ENCODE measurements around the gene HADHA. TPM values are rescaled to one million over a fixed set of nuclear protein-coding genes. Genes with fewer than 3 reads are reported as not detected.

The HADHA gene
- total RNA-seq, 1 experiment from 2014 or later, result 112 TPM

DNA sequence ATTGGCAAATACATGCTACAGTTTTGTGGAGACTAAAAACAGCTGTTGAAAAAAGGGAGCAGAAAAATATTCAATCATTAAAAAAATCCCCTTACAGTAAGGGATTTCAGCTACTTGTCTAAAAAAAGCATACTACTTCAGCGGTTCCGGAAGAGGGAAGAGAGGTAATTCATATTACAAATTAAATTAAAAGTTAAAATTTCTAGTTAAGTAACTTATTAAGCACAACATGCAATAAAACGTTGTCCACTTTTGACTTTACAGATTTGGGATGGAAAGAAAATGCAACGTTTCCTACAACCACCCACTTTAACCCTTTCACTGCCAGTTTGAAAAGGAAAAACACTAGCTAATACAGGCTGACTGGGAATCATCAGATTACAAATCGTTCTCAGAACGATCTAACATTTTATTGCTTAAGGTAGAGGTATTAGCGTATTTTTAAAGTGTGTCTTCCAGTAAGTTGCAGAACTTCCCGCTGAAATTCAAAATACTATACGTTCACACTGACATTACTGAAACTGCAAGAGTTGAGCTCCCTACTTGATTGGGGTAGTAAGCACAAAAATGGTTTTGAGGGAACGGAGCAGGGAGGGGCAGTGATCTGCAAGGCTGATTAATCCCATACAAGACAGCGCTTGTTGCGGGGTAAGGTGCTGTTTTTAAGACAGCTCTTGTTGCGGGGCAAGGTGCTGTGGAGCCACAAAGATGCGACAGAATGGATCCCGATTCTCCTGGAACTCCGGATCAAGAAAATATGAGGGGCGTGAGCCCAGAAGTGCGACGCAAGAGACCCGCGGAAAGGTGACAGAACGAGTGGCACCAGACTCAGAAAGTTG is 743 bp downstream of the HADHA start:
- H2BK20ac ChIP-seq (ENCODE audit: low read depth, low read length, poor library complexity, severe bottlenecking), result no peak overlapping the region
- H3K4ac ChIP-seq (ENCODE audit: low read depth, low read length), result no peak overlapping the region
- no peaks in the 10 kb centered on the region for H3K27me3 ChIP-seq (ENCODE audit: insufficient read depth, low read length)
- Mint-ChIP-seq H3K4me3 (peak overlapping the region; percentile 96 to 98), H3K27ac (peak overlapping the region; percentile 94 to 99 (median 96)), H3K36me3 (ENCODE audit: insufficient read depth in 1 of 3, low read depth in 3 of 3) (peaks cover 0 to under 1% (median 0%) of the 10 kb centered on the region in 3 experiments; a peak in 3 of 7 replicates), H3K4me1 (peaks cover 29 to 34% of the 10 kb centered on the region in 2 experiments), H3K27me3 (ENCODE audit: low read depth) (no peaks in the 10 kb centered on the region), H3K9me3 (no peaks in the 10 kb centered on the region)
- H2BK5ac ChIP-seq (ENCODE audit: insufficient read length, low read length), result no peak overlapping the region
- peak overlapping the region; percentile 87 for H3K4me2 ChIP-seq (ENCODE audit: insufficient read depth, insufficient read length, low read length)
- peak overlapping the region; percentile 75 for H3K9ac ChIP-seq (ENCODE audit: extremely low read depth, insufficient read length, low read length)
- H3K18ac ChIP-seq (ENCODE audit: insufficient read length, low read depth, low read length), result no peak overlapping the region
- H4K5ac ChIP-seq (ENCODE audit: insufficient read length, low read depth, low read length), result no peak overlapping the region
- WGBS (ENCODE audit: extremely low coverage, insufficient read length, low lambda C conversion rate), result no CpG with 5 or more reads among the region's 22 CpGs
- H3K23me2 ChIP-seq (ENCODE audit: insufficient read length, low read depth, low read length, poor library complexity, severe bottlenecking), result peaks cover 18% of the 10 kb centered on the region
- no peak overlapping the region for H2BK15ac ChIP-seq (ENCODE audit: low read depth, low read length)
- H4K20me1 ChIP-seq (ENCODE audit: control insufficient read depth, insufficient read depth, insufficient read length), result peaks cover 2% of the 10 kb centered on the region
- no peak overlapping the region for H2AFZ ChIP-seq (ENCODE audit: low read length)
- H3K56ac ChIP-seq (ENCODE audit: insufficient read length, low read depth, low read length), result no peak overlapping the region
- H3K79me1 ChIP-seq (ENCODE audit: insufficient read depth, low read depth, low read length, poor library complexity, severe bottlenecking), result no peaks in the 10 kb centered on the region
- peak; percentile 33 for DNase-seq
- no peaks in the 10 kb centered on the region for H3K9me3 ChIP-seq (ENCODE audit: control insufficient read depth, low read depth, low read length)
- no peak overlapping the region for H3K27ac ChIP-seq (ENCODE audit: insufficient read length, low read depth, low read length)
- TF ChIP-seq, protein P1, sequence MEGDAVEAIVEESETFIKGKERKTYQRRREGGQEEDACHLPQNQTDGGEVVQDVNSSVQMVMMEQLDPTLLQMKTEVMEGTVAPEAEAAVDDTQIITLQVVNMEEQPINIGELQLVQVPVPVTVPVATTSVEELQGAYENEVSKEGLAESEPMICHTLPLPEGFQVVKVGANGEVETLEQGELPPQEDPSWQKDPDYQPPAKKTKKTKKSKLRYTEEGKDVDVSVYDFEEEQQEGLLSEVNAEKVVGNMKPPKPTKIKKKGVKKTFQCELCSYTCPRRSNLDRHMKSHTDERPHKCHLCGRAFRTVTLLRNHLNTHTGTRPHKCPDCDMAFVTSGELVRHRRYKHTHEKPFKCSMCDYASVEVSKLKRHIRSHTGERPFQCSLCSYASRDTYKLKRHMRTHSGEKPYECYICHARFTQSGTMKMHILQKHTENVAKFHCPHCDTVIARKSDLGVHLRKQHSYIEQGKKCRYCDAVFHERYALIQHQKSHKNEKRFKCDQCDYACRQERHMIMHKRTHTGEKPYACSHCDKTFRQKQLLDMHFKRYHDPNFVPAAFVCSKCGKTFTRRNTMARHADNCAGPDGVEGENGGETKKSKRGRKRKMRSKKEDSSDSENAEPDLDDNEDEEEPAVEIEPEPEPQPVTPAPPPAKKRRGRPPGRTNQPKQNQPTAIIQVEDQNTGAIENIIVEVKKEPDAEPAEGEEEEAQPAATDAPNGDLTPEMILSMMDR (conservative IDR thresholded peaks at IDR 0.05), result no peak
- H4K91ac ChIP-seq (ENCODE audit: insufficient read length, low read depth, low read length), result no peak overlapping the region
- H2BK120ac ChIP-seq (ENCODE audit: low read depth, low read length, poor library complexity, severe bottlenecking), result no peak overlapping the region
- H3T11ph ChIP-seq (ENCODE audit: low read length), result no peak overlapping the region
- H3K79me2 ChIP-seq (ENCODE audit: insufficient read depth, low read length), result peaks cover 15% of the 10 kb centered on the region; the same call in 1 of the 2 replicates
- H4K8ac ChIP-seq (replicated peaks; ENCODE audit: insufficient read length, low read depth, low read length), result no peak overlapping the region
- H3K23ac ChIP-seq (ENCODE audit: insufficient read length, low read depth, low read length), result no peak overlapping the region
- H3K4me1 ChIP-seq (ENCODE audit: insufficient read depth, low read length), result no peaks in the 10 kb centered on the region
- no peak overlapping the region for H2AK5ac ChIP-seq (ENCODE audit: insufficient read length, low read length)
- H2BK12ac ChIP-seq (ENCODE audit: insufficient read length, low read depth, low read length), result no peak overlapping the region
- H3K14ac ChIP-seq (ENCODE audit: insufficient read depth, low read length), result no peak overlapping the region

Measured in H9 (cell line).